ENCODE data around the gene ACER1.

Gene ACER1

DNA sequence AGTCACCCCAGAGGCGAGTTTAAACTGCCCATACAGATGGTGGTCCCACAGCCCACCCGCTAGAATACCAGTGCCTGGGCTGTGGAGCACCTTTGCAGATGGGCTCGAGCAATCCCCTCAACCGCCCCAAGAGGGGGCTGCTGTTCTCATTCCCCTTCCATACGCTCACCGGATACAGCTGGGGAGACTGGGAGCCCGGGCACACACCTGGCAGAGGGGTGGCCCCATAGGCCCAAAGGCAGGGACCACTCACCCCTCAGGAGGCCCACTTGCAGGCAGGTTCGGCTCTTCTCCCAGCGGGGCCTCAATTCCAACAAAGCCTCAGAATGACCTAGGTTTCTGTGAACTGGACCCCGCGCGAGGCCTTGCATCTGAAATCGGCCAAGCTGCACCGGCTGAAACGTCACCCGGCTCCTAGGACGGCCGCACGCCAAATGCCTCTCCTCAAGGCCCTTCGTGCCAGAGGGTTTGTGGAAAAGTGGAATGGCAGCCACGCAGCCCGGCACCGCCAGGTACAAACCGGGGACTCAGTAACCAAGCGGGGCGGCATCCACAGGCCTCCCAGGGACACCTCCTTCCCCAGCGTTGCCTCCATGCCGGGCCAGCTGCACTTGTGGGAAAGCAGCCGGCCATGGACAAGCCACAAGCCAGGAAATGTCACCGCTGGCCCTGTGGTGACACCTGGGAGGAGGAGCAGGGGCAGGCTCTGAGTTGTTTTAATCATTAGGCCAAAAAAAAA, 72.3 kb downstream of the ACER1 start:
- TF ChIP-seq, protein P1, sequence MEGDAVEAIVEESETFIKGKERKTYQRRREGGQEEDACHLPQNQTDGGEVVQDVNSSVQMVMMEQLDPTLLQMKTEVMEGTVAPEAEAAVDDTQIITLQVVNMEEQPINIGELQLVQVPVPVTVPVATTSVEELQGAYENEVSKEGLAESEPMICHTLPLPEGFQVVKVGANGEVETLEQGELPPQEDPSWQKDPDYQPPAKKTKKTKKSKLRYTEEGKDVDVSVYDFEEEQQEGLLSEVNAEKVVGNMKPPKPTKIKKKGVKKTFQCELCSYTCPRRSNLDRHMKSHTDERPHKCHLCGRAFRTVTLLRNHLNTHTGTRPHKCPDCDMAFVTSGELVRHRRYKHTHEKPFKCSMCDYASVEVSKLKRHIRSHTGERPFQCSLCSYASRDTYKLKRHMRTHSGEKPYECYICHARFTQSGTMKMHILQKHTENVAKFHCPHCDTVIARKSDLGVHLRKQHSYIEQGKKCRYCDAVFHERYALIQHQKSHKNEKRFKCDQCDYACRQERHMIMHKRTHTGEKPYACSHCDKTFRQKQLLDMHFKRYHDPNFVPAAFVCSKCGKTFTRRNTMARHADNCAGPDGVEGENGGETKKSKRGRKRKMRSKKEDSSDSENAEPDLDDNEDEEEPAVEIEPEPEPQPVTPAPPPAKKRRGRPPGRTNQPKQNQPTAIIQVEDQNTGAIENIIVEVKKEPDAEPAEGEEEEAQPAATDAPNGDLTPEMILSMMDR (IDR thresholded peaks at IDR 0.05; ENCODE audit: low read depth, low read length): peak; percentile 55
- TF ChIP-seq MYC (IDR thresholded peaks at IDR 0.05; ENCODE audit: low read depth, low read length) (0 out of 2 replicates have a peak, but pooled peaks have one; percentile 16), POLR2A (IDR thresholded peaks at IDR 0.05; ENCODE audit: extremely low read depth, insufficient read length) (no peak)
- peak; percentile 26 for DNase-seq (ENCODE audit: low read depth)
- H3K4me3 ChIP-seq (ENCODE audit: low read depth, low read length): no peak overlapping the region

DNA sequence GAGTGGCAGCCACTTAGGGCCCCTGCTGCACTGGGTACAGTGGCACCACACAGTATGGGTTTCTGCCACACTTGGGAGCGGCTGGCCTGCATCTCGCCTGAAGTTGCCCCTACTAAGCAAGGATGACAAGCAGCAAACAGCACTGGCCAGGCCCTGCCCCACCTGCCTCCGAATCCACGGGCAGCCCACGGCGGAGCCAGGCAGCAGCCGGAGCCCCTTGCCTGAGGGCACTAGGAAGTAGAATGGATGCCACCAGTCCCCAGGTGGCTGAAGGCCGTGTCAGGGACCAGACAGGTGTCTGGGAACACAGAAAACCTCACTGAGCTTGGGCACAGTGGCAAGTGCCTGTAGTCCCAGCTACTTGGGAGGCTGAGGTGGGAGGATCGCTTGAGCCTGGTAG, 73.0 kb downstream of the ACER1 start:
- no peak overlapping the region for H3K4me3 ChIP-seq (ENCODE audit: low read depth, low read length)
- TF ChIP-seq MYC (IDR thresholded peaks at IDR 0.05; ENCODE audit: low read depth, low read length): no peak
- TF ChIP-seq, protein P1 (IDR thresholded peaks at IDR 0.05; ENCODE audit: low read depth, low read length): no peak
- TF ChIP-seq, protein P2, sequence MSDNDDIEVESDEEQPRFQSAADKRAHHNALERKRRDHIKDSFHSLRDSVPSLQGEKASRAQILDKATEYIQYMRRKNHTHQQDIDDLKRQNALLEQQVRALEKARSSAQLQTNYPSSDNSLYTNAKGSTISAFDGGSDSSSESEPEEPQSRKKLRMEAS (IDR thresholded peaks at IDR 0.05; ENCODE audit: low read depth, low read length): no peak
- TF ChIP-seq POLR2A (IDR thresholded peaks at IDR 0.05; ENCODE audit: extremely low read depth, insufficient read length): no peak
- DNase-seq (ENCODE audit: low read depth): no peak

DNA sequence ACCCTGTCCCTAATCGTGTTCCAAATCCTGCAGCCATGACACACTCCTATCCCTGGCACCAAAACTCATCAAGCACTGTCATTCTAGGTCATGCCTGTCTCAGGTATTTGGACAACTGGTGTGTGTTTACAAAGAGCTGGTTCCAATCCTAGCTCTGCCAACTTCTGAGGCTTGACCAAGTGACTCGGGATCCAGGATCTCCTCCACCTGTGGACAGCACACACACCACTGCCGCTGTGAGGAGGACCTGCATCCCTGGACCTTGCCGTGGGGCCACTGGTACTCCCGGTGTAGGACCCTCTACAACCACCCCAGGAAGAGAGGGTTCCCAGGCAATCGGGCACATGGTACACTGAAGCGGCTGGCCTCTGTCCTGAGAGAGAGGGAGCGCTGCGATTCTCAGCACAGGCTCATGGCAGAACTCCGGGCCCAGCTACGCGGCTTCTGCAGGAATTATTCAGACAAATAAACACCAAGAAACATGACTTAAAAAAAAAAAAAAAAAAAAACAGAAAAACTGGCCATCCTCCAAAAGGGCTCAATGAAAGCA, 74.0 kb downstream of the ACER1 start:
- TF ChIP-seq, protein P1 (IDR thresholded peaks at IDR 0.05; ENCODE audit: low read depth, low read length): no peak
- TF ChIP-seq MYC (IDR thresholded peaks at IDR 0.05; ENCODE audit: low read depth, low read length): no peak
- TF ChIP-seq POLR2A (IDR thresholded peaks at IDR 0.05; ENCODE audit: extremely low read depth, insufficient read length): no peak
- TF ChIP-seq, protein P2 (IDR thresholded peaks at IDR 0.05; ENCODE audit: low read depth, low read length): no peak
- H3K4me3 ChIP-seq (ENCODE audit: low read depth, low read length): no peak overlapping the region

DNA sequence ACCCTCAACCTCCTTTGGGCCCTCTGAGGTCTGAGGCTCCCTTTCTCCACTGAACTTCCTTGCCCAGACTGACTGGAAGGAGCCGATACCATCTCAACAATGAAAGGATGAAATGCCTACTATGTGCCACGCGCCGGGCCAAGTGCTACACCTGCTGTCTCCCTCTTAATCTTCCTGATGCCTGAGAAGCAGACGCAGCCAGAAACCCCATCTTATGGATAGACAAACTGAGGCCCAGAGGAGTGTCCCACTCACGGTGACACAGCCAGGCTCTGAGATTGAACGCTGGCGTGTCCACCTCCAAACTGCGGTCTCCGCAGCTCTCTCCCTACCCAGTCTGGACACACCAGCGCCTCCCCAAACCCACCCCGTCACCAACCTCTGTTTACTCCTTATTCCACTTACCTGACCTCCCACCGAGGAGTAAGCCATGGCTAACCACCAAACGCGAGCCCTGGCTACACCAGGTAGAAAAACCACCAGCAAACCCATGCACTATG, 74.5 kb downstream of the ACER1 start:
- no peak overlapping the region for H3K4me3 ChIP-seq (ENCODE audit: low read depth, low read length)
- DNase-seq (ENCODE audit: low read depth): no peak
- TF ChIP-seq, protein P1 (IDR thresholded peaks at IDR 0.05; ENCODE audit: low read depth, low read length): no peak
- no peak for TF ChIP-seq MYC (IDR thresholded peaks at IDR 0.05; ENCODE audit: low read depth, low read length)
- TF ChIP-seq POLR2A (IDR thresholded peaks at IDR 0.05; ENCODE audit: extremely low read depth, insufficient read length): no peak
- TF ChIP-seq, protein P2 (IDR thresholded peaks at IDR 0.05; ENCODE audit: low read depth, low read length): no peak

More for the DNA sequence above, 74.0 kb downstream of the ACER1 start:
- DNase-seq (ENCODE audit: low read depth): no peak
